AG04450 (cell line): ENCODE data around the gene LVRN. TPM values are rescaled to one million over a fixed set of nuclear protein-coding genes. Genes with fewer than 3 reads are reported as not detected.

Experiments used
- CTCF ChIA-PET: fragments of 300-600, 350-600 bp; formaldehyde crosslinking; extraction: SDS; loops from one replicate; lab custom pipeline; 2022; ENCODE audit warnings: antibody characterized with exemption, inconsistent platforms; lab: Charles Lee
- POLR2A ChIA-PET: fragments of 350-600 bp; formaldehyde crosslinking; extraction: SDS; loops from one replicate; lab custom pipeline; 2021; ENCODE audit warnings: antibody characterized with exemption, inconsistent platforms; lab: Yijun Ruan, JAX
- DNase-seq: peaks from one replicate; pipeline ENCODE4 v3.0.0-alpha.2; 2011; ENCODE audit warnings: low read depth, low spot score
- H3K27ac ChIP-seq: one replicate; pipeline ENCODE4 v1.5.1; 2012; ENCODE audit warnings: low read depth, low read length, control low read depth
- H3K27me3 ChIP-seq: one replicate; pipeline ENCODE4 v1.6.0; 2012; ENCODE audit warnings: low read length; ENCODE audit not compliant: control insufficient read depth, insufficient read depth
- H3K4me3 ChIP-seq: 2 replicates; pipeline ENCODE4 v1.5.1; 2011; ENCODE audit warnings: mild to moderate bottlenecking, low read depth, low read length, control low read depth
- H3K9me3 ChIP-seq: 2 replicates; pipeline ENCODE4 v1.5.1; 2012; ENCODE audit warnings: low read length; ENCODE audit not compliant: control insufficient read depth, insufficient read depth
- polyA plus RNA-seq: library from polyadenylated mRNA; depleted of rRNA; stranded (reverse); fragments of >200 nt; gene quantifications from 2 replicates; pipeline ENCODE4 v1.2.3, GENCODE V29; 2011
- TF ChIP-seq, protein P1 (sequence below): IDR thresholded peaks from 2 replicates; pipeline ENCODE4 v1.5.1; 2011; ENCODE audit warnings: low read depth, low read length, control low read depth, inconsistent platforms

Gene LVRN
- polyA plus RNA-seq, 1 experiment, result 0.53 TPM

DNA sequence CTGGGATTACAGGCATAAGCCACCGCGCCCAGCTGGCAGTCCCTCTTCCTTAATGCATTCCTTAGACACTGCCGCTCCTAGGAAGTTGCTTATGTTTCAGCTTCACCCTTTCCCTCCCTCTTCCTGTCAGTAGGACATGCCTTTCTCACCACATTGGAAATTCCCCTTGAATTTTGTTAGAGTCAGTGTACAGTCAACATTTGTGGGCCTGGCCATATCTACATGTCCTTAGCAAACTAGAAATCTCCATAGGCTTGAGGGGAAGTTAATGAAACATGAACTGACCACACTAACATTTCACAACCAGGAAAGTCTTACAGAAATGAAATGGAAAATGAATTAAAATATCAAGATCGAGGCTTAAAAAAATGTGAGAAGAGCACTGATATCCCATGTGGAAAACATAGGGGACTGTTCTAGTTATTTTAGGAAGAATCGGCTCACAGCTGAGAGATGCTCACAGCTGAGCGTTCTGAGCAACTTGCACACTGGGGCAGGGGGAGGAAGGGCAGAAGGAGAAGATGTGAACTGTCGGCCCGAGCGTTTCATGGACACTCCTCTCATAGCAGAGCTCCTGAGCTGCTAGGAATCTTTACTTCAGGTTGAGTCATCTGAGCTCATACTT lies 21.1 kb upstream of the LVRN start:
- Histone ChIP-seq H3K9me3 (no peaks in the 10 kb centered on the region), H3K27ac (peak overlapping the region; percentile 84), H3K27me3 (no peaks in the 10 kb centered on the region), H3K4me3 (no peak overlapping the region)
- TF ChIP-seq, protein P1, sequence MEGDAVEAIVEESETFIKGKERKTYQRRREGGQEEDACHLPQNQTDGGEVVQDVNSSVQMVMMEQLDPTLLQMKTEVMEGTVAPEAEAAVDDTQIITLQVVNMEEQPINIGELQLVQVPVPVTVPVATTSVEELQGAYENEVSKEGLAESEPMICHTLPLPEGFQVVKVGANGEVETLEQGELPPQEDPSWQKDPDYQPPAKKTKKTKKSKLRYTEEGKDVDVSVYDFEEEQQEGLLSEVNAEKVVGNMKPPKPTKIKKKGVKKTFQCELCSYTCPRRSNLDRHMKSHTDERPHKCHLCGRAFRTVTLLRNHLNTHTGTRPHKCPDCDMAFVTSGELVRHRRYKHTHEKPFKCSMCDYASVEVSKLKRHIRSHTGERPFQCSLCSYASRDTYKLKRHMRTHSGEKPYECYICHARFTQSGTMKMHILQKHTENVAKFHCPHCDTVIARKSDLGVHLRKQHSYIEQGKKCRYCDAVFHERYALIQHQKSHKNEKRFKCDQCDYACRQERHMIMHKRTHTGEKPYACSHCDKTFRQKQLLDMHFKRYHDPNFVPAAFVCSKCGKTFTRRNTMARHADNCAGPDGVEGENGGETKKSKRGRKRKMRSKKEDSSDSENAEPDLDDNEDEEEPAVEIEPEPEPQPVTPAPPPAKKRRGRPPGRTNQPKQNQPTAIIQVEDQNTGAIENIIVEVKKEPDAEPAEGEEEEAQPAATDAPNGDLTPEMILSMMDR, result no peak
- ChIA-PET POLR2A (interaction anchor here (0.6 kb wide), 1 partner anchor 21 kb away, joined by 4 read pairs; no protein-coding TSS in a partner anchor), CTCF (interaction anchor here (0.9 kb wide), 1 partner anchor 12 kb away, joined by 3 read pairs; no protein-coding TSS in a partner anchor)
- peak; percentile 92 for DNase-seq

DNA sequence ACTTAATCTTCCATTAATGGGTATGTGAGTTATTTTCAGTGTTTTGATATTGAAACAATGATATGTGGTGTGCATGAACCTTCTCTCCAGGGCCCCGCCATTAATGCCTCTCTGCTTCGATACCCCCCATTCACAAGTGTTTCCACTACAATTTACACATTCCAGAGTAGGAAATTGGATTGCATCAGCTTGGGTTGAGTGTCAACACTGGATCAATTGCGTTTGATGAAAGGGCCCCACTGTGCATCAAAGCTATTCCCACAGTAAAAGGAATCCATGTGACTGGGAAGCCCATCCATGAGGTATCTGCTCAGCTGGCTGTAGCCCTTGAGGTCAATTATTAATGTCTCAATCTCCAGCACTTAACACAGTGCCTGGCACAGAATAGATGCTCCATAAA lies 17.8 kb upstream of the LVRN start:
- POLR2A ChIA-PET, result no interaction called here
- Histone ChIP-seq H3K27ac (no peak overlapping the region), H3K9me3 (no peaks in the 10 kb centered on the region), H3K27me3 (no peaks in the 10 kb centered on the region), H3K4me3 (no peak overlapping the region)
- no peak for DNase-seq
- TF ChIP-seq, protein P1, result no peak
- CTCF ChIA-PET, result interaction anchor here (0.6 kb wide), 2 partner anchors 115 to 120 kb away, joined by 3 to 4 read pairs; no protein-coding TSS in a partner anchor

DNA sequence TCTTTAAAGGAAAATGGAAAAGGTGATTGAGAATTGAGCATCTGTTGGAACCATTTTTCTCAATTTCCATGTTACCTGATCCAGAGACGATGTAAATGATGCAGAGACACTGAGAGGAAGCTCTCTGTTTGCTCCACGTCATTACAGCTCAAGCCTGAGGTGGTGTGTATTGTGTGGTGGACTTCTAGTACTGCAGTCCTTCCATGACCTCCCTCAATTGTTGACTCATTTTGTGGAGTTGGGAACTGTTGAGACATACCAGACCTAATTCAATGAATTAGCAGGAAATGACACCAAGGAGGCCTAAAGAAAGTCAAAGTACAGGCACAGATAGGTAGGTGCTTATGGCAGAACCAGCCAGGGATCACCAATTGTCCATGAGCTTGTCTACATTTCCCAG lies 15.6 kb upstream of the LVRN start:
- POLR2A ChIA-PET, result no interaction called here
- no peaks in the 10 kb centered on the region for H3K9me3 ChIP-seq
- TF ChIP-seq, protein P1, result no peak
- no peak overlapping the region for H3K27ac ChIP-seq
- CTCF ChIA-PET, result interaction anchor here (1.5 to 1.6 kb wide), 2 partner anchors 38 to 43 kb away, joined by 3 to 4 read pairs; no protein-coding TSS in a partner anchor
- DNase-seq, result no peak
- no peak overlapping the region for H3K4me3 ChIP-seq
- H3K27me3 ChIP-seq, result no peaks in the 10 kb centered on the region

DNA sequence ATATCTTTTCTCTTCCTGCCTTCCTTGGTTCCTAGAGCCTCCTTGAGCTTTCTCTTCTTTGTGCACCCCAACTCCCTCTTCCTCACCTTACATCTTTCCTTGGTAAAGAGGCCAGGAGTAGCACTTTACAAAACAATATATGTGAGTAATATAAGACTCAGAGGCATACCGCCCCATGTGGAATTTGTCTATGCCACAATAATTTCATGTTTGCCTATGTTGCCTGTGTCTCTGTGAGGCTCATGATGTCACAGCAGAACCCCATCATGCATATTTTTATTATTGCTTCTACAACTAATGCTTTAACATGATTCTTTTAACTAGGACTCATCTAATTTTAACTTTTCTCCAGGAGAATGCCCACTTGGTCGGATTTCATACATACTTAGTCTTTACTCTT lies 15.0 kb upstream of the LVRN start:
- ChIA-PET POLR2A (no interaction called here), CTCF (interaction anchor here (1.0 to 1.6 kb wide), 3 partner anchors 9 to 42 kb away, joined by 3 to 4 read pairs (median 3); no protein-coding TSS in a partner anchor)
- no peaks in the 10 kb centered on the region for H3K27me3 ChIP-seq
- H3K9me3 ChIP-seq, result no peaks in the 10 kb centered on the region
- H3K4me3 ChIP-seq, result no peak overlapping the region
- no peak overlapping the region for H3K27ac ChIP-seq
- DNase-seq, result no peak
- TF ChIP-seq, protein P1, result no peak

DNA sequence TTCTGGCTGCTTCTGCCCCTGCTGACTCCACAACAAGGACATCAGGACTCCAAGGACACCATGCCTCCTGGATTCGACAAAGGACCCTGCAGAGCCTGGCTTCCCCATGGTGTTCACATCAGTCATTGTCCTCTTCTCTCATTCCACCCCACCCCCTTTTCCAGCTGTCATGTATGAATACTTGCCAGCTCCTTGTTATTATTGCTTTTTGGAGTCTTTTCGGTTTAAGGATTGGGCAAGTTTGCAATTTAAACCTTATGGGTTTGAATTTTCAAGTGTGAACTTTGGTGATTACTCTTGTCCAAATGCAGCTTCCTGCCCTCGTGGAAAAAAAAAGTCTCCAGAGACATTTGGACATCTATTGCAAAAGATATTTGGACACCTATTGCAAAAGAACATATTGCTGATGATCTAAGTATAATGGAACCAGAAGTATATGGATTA lies 14.2 kb upstream of the LVRN start:
- ChIA-PET CTCF (interaction anchor here (0.6 to 1.6 kb wide), 3 partner anchors 9 to 347 kb away, joined by 3 to 4 read pairs (median 3); no protein-coding TSS in a partner anchor), POLR2A (interaction anchor here (1.2 kb wide), 1 partner anchor 31 kb away, joined by 6 read pairs; no protein-coding TSS in a partner anchor)
- Histone ChIP-seq H3K27me3 (no peaks in the 10 kb centered on the region), H3K27ac (no peak overlapping the region), H3K9me3 (no peaks in the 10 kb centered on the region), H3K4me3 (no peak overlapping the region)
- TF ChIP-seq, protein P1, result no peak
- no peak for DNase-seq
